Astrocyte of the cerebellum (primary cell): ENCODE data around the gene RFPL1.
"Not testable (repeated sequence)": the region's sequence is repeated elsewhere in the genome, so short reads cannot be mapped to it uniquely, and the experiment has no call there.

Experiments used
- DNase-seq: peaks from one replicate; pipeline ENCODE4 v3.0.0-alpha.2; 2011; ENCODE audit warnings: low read depth
- H3K4me3 ChIP-seq: 2 replicates; pipeline ENCODE4 v1.5.1; 2011; ENCODE audit warnings: mild to moderate bottlenecking, low read depth, low read length, moderate library complexity
- in situ Hi-C: cut with HindIII; loops from 2 replicates; pipeline ENCODE4 v1.10.0; 2017; ENCODE audit warnings: low sequenced_read_pairs
- TF ChIP-seq, protein P1 (sequence below): IDR thresholded peaks from 2 replicates; pipeline ENCODE4 v1.5.1; 2012; ENCODE audit warnings: low read length, low read depth, moderate library complexity, mild to moderate bottlenecking; ENCODE audit errors: missing control alignments

The RFPL1 gene

DNA sequence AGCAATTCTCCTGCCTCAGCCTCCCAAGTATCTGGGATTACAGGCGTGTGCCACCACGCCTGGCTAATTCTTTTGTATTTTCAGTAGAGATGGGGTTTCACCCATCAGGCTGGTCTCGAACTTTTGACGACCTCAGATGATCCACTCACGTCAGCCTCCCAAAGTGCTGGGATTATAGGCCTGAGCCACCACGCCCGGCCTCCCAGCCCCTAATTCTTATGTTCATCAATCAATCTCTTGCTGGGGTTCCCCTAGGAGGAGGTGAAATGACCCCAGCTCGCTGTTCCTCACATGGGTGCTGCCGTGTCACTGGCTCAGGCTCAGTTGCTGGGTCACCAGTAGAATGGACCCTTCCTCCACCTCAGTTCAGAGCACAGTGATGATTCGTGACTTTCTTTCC lies at the start of gene RFPL1:
TSS of gene RFPL1 (plus strand) at position 301 of the 400 bp plus-strand sequence.
- in situ Hi-C loops, DNase-seq, H3K4me3 ChIP-seq: not testable (repeated sequence)

DNA sequence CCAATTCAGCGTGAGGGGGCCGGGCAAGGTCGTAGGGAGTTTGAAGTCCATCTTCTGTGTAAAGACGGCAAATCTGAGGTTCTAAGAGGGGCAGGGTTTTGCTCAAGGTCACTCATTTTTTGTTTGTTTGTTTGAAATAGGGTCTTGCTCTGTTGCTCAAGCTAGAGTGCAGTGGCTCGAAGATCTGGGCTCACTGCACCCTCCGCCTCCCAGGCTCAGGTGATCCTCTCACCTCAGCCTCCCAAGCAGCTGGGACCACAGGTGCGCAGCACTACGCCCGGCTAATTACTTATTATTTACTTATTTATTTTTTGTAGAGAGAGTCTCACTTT lies 49.7 kb upstream of the RFPL1 start:
- peak overlapping the region; percentile 79 for H3K4me3 ChIP-seq
- TF ChIP-seq, protein P1, sequence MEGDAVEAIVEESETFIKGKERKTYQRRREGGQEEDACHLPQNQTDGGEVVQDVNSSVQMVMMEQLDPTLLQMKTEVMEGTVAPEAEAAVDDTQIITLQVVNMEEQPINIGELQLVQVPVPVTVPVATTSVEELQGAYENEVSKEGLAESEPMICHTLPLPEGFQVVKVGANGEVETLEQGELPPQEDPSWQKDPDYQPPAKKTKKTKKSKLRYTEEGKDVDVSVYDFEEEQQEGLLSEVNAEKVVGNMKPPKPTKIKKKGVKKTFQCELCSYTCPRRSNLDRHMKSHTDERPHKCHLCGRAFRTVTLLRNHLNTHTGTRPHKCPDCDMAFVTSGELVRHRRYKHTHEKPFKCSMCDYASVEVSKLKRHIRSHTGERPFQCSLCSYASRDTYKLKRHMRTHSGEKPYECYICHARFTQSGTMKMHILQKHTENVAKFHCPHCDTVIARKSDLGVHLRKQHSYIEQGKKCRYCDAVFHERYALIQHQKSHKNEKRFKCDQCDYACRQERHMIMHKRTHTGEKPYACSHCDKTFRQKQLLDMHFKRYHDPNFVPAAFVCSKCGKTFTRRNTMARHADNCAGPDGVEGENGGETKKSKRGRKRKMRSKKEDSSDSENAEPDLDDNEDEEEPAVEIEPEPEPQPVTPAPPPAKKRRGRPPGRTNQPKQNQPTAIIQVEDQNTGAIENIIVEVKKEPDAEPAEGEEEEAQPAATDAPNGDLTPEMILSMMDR, result no peak
- in situ Hi-C loops, result no loop called here
- no peak for DNase-seq

DNA sequence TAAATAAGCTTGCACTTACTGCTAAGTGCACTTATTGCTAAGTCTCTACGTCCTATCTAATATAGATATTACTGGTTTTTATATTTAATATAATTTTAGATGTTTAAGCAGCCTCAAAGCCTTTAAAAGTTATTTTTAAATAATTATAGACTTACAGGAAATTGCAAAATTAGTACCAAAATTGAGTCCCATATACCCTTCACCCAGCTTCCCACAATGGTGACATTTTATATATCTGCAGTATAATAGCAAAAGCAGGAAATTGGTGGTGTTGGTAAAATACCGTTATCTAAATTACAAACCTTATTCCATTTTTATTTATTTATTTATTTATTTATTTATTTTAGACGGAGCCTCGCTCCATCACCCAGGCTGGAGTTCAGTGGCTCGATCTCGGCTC lies 48.1 kb upstream of the RFPL1 start:
- in situ Hi-C loops, result no loop called here
- TF ChIP-seq, protein P1, result no peak

DNA sequence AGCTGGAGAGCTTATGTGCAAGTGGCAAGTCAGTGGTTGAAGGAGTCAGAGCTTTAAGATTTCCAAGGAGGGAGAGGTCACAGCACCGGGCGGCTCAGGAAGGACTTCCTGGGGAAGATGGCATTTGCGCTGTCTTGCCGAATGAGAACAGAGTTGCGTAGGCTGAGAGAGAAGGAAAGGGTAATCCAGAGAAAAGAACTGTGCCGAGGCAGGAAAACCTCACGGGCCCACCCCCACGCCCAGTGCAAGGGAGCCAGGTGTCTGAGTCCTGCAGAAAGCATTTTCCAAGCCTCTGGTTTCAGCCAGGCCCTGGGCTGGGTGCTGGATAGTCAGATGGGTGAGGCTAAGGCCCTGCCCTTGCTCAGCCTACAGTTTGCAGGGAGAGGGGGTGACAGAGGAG lies 46.8 kb upstream of the RFPL1 start:
- DNase-seq, result no peak
- H3K4me3 ChIP-seq, result no peak overlapping the region
- TF ChIP-seq, protein P1, result no peak
- in situ Hi-C loops, result no loop called here

More for the DNA sequence above, 48.1 kb upstream of the RFPL1 start:
- no peak overlapping the region for H3K4me3 ChIP-seq
- DNase-seq, result no peak

DNA sequence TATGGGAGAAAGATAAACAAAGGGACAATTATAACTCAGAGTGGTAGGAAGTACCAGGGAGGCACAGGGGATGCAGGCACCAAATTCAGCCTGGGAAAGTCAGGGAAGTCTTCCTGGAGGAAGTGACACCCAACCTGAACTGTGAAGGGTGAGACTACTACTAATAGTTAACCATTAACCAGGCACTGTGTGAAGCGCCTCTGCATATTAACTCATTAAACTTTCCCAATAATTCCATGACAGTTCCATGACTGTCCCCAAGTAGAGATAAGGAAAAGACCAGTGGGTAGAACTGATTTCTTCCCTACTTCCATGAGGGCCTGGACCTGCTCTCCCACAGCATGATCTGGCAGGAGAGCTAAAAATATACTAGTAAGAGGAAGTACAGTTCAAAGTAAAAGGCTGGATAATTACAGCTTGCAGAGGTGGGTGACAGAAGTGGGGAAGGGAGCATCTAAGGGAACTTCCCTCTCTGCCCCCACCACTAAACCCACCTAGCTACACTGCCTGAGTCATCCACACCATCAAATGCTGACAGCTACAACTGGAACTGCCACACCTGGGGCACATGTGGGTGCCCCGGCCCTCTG lies 45.3 kb upstream of the RFPL1 start:
- TF ChIP-seq, protein P1, result no peak
- no peak overlapping the region for H3K4me3 ChIP-seq
- DNase-seq, result no peak
- in situ Hi-C loops, result no loop called here

DNA sequence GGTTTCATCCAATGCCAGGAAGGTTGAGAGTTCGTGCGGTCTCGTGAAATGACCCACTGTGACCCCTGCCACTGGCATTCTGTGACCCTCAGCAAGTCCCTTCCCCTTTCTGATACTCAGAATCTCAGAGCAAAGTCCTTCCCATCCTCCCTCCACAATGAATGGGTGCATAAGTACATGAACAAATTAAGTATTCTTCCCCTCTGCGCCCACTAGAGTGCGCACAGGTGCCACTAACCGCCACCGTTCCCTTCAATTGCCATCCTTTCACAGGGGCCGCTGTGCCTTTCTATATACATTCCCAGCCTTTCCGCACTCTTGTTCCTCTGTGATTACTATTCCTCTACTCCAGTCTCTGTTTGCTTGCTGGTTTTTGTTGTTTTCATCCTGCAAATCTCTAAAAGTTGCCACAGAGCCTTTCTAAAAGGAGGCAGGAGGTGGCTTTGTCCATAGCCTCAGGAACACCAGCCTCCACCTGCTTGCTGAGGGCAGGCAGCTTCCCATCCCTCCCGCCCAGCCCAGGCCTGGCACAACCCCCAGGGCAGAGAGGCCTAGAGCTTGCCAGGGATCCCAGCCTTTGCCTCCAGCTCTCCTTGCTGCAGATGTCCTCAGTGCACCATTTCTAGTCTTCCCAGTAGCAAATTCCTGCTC lies 43.3 kb upstream of the RFPL1 start:
- DNase-seq, result peak; percentile 45
- H3K4me3 ChIP-seq, result no peak overlapping the region
- TF ChIP-seq, protein P1, result peak; percentile 81
- in situ Hi-C loops, result no loop called here

DNA sequence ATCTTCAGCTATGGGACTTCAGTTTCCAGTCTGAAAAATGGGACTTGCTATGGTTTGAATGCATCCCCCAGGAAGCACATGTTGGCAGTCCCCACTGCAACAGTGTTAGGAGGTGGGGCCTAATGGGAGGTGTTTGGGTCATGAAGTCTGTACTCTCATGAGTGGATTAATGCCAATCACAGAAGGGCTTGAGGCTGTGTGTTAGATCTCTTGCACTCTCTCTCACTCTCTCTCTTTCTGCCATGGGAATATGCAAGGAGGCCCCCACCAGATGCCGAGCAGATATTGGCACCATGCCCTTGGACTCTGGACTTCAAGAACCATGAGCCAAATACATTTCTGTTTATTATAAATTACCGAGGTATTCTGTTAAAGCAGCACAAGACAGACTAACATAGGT lies 42.3 kb upstream of the RFPL1 start:
- TF ChIP-seq, protein P1, result no peak
- in situ Hi-C loops, result no loop called here
- DNase-seq, result no peak
- no peak overlapping the region for H3K4me3 ChIP-seq
